Measurements from ENCODE around the gene FMNL1.

FMNL1 gene

DNA sequence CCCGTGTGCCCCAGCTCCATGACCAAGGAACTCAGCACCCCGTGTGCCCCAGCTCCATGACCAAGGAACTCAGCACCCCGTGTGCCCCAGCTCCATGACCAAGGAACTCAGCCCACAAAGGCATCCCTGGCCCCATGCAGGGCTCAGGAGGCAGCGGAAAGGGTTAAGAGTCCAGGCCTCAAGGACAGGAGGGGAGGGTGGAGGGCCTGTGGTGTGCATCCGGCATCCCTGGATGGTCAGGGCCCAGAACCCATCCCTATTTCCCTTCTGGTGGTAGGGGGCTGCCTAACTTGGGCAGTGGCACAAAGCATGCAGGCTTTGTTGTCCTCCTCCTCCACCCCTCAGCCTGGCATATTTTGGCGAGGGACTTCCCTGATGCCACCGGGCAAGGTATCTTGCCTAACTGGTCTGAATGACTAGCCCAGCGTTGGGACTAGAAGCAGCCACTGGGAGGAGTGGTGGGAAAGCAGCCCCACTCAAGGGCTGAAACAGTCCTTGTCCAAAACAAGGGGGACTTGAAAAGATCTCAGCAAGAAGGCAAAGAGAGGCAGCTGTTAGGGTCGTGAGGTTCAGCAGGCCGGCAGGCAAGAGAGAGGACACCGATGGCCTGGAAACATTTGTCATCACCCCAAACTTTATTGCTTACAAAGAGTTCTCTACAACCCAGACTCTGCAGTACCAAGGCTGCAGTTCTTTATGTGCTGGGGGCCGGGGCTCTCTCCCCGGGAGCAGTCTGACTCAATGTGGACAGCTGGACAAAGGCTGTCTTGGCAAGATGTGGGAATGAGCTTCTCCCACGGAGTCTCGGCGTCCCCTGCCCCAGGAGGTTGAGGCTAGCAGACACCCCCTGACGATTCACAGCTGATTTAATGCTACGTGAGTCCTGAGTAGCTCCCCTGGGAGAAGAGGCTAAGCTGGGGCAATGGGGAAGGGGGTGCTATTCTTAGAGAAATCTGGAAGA is 41.1 kb downstream of the FMNL1 start:
- H3K9ac ChIP-seq (ENCODE audit: low read length), result peak overlapping the region; percentile 73
- no peak overlapping the region for H3K27ac ChIP-seq (ENCODE audit: low read depth, low read length)
- peaks cover 3% of the 10 kb centered on the region for H3K36me3 ChIP-seq (ENCODE audit: control insufficient read depth, insufficient read depth, low read length)
- H3K4me2 ChIP-seq (ENCODE audit: low read length), result no peak overlapping the region
- no peaks in the 10 kb centered on the region for H3K27me3 ChIP-seq (ENCODE audit: insufficient read depth, low read length, poor library complexity)
- DNase-seq, result no peak
- H3K79me1 ChIP-seq (ENCODE audit: low read length), result no peaks in the 10 kb centered on the region
- H2BK5ac ChIP-seq (ENCODE audit: low read length), result no peak overlapping the region
- no peak overlapping the region for H3K4me3 ChIP-seq (ENCODE audit: low read length)
- no peak overlapping the region for H4K8ac ChIP-seq (ENCODE audit: low read depth, low read length)
- no peak overlapping the region for H3K18ac ChIP-seq (ENCODE audit: low read length)
- H3K56ac ChIP-seq (ENCODE audit: low read length), result peak overlapping the region; percentile 85
- no peaks in the 10 kb centered on the region for H3K79me2 ChIP-seq (ENCODE audit: control insufficient read depth, insufficient read depth, low read length)
- no peak overlapping the region for H2BK15ac ChIP-seq (replicated peaks; ENCODE audit: low read depth)
- no CpG with 5 or more reads among the region's 18 CpGs for WGBS (ENCODE audit: extremely low coverage, insufficient coverage, low lambda C conversion rate)
- peak overlapping the region; percentile 86 for H3K23ac ChIP-seq (ENCODE audit: low read length)
- no peak overlapping the region for H2BK120ac ChIP-seq (ENCODE audit: low read depth, low read length)
- no peak overlapping the region for H4K5ac ChIP-seq (ENCODE audit: low read length)
- no peak overlapping the region for H3K4ac ChIP-seq (ENCODE audit: low read depth, low read length)
- no peaks in the 10 kb centered on the region for H3K4me1 ChIP-seq (ENCODE audit: control insufficient read depth, low read depth, low read length)
- H2AK5ac ChIP-seq (ENCODE audit: low read length), result no peak overlapping the region

- H4K8ac ChIP-seq (ENCODE audit: low read depth, low read length), result no peak overlapping the region
- H3K4ac ChIP-seq (ENCODE audit: low read depth, low read length), result no peak overlapping the region
- no peak overlapping the region for H3K9ac ChIP-seq (ENCODE audit: low read length)
- no peak overlapping the region for H2BK120ac ChIP-seq (ENCODE audit: low read depth, low read length)
- H3K79me2 ChIP-seq (ENCODE audit: control insufficient read depth, insufficient read depth, low read length), result no peaks in the 10 kb centered on the region
- no CpG with 5 or more reads among the region's 7 CpGs for WGBS (ENCODE audit: extremely low coverage, insufficient coverage, low lambda C conversion rate)
- H3K4me3 ChIP-seq (ENCODE audit: low read length), result no peak overlapping the region
- H2BK15ac ChIP-seq (replicated peaks; ENCODE audit: low read depth), result no peak overlapping the region
- H3K36me3 ChIP-seq (ENCODE audit: control insufficient read depth, insufficient read depth, low read length), result peaks cover 4% of the 10 kb centered on the region
- no peaks in the 10 kb centered on the region for H3K4me1 ChIP-seq (ENCODE audit: control insufficient read depth, low read depth, low read length)
- no peak overlapping the region for H3K27ac ChIP-seq (ENCODE audit: low read depth, low read length)
- H3K4me2 ChIP-seq (ENCODE audit: low read length), result no peak overlapping the region
- no peak overlapping the region for H2AK5ac ChIP-seq (ENCODE audit: low read length)
- no peaks in the 10 kb centered on the region for H3K79me1 ChIP-seq (ENCODE audit: low read length)
- no peak overlapping the region for H3K56ac ChIP-seq (ENCODE audit: low read length)
- H2BK5ac ChIP-seq (ENCODE audit: low read length), result no peak overlapping the region
- no peak overlapping the region for H4K5ac ChIP-seq (ENCODE audit: low read length)
- no peak overlapping the region for H3K18ac ChIP-seq (ENCODE audit: low read length)
- H3K27me3 ChIP-seq (ENCODE audit: insufficient read depth, low read length, poor library complexity), result no peaks in the 10 kb centered on the region
- DNase-seq, result no peak
- no peak overlapping the region for H3K23ac ChIP-seq (ENCODE audit: low read length)
Observed at GRCh38 chr17:45263477-45263860, 41.8 kb downstream of the FMNL1 start.

GRCh38 chr17:45264430-45264829 is 42.7 kb downstream of the FMNL1 start:
- Histone ChIP-seq H3K79me1 (ENCODE audit: low read length) (no peaks in the 10 kb centered on the region), H3K36me3 (ENCODE audit: control insufficient read depth, insufficient read depth, low read length) (peaks cover 7% of the 10 kb centered on the region), H3K79me2 (ENCODE audit: control insufficient read depth, insufficient read depth, low read length) (no peaks in the 10 kb centered on the region), H3K4me3 (ENCODE audit: low read length) (no peak overlapping the region), H2BK120ac (ENCODE audit: low read depth, low read length) (no peak overlapping the region), H2BK15ac (replicated peaks; ENCODE audit: low read depth) (no peak overlapping the region), H3K27ac (ENCODE audit: low read depth, low read length) (no peak overlapping the region), H2BK5ac (ENCODE audit: low read length) (no peak overlapping the region), H3K4me1 (ENCODE audit: control insufficient read depth, low read depth, low read length) (no peaks in the 10 kb centered on the region), H3K18ac (ENCODE audit: low read length) (no peak overlapping the region), H3K9ac (ENCODE audit: low read length) (no peak overlapping the region), H2AK5ac (ENCODE audit: low read length) (no peak overlapping the region), H4K8ac (ENCODE audit: low read depth, low read length) (no peak overlapping the region), H3K4ac (ENCODE audit: low read depth, low read length) (no peak overlapping the region), H3K56ac (ENCODE audit: low read length) (no peak overlapping the region), H4K5ac (ENCODE audit: low read length) (no peak overlapping the region), H3K23ac (ENCODE audit: low read length) (no peak overlapping the region), H3K4me2 (ENCODE audit: low read length) (no peak overlapping the region), H3K27me3 (ENCODE audit: insufficient read depth, low read length, poor library complexity) (no peaks in the 10 kb centered on the region)
- no peak for DNase-seq
- WGBS (ENCODE audit: extremely low coverage, insufficient coverage, low lambda C conversion rate), result no CpG with 5 or more reads among the region's 14 CpGs

DNA sequence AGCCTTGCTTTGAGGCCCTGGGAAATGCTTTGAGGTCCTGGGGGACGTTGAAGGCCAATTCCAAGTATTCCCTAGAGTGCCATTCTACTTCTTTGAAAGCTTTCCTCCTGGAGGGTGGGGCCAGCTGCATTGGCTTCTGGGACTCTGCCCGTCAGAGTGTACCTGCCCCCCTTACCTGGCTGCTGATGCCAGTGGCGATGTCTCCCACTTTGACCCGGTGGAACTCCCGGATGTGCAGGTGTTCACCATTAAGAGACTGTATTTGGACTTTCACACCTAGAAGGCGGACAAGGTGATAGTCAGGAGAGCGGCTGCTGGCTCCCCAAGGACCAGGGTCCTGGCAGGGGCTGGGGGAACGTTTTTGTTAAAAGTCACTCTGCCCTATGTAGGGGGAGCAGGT is 43.3 kb downstream of the FMNL1 start:
- Histone ChIP-seq H2BK15ac (replicated peaks; ENCODE audit: low read depth) (no peak overlapping the region), H3K36me3 (ENCODE audit: control insufficient read depth, insufficient read depth, low read length) (peaks cover 10% of the 10 kb centered on the region), H3K27me3 (ENCODE audit: insufficient read depth, low read length, poor library complexity) (no peaks in the 10 kb centered on the region), H3K79me1 (ENCODE audit: low read length) (no peaks in the 10 kb centered on the region), H3K27ac (ENCODE audit: low read depth, low read length) (no peak overlapping the region), H3K79me2 (ENCODE audit: control insufficient read depth, insufficient read depth, low read length) (no peaks in the 10 kb centered on the region), H2AK5ac (ENCODE audit: low read length) (no peak overlapping the region), H3K9ac (ENCODE audit: low read length) (no peak overlapping the region), H3K4me1 (ENCODE audit: control insufficient read depth, low read depth, low read length) (no peaks in the 10 kb centered on the region), H3K18ac (ENCODE audit: low read length) (no peak overlapping the region), H3K4me2 (ENCODE audit: low read length) (no peak overlapping the region), H3K56ac (ENCODE audit: low read length) (no peak overlapping the region), H3K23ac (ENCODE audit: low read length) (no peak overlapping the region), H3K4ac (ENCODE audit: low read depth, low read length) (no peak overlapping the region), H2BK5ac (ENCODE audit: low read length) (no peak overlapping the region), H3K4me3 (ENCODE audit: low read length) (no peak overlapping the region), H4K5ac (ENCODE audit: low read length) (no peak overlapping the region), H4K8ac (ENCODE audit: low read depth, low read length) (no peak overlapping the region), H2BK120ac (ENCODE audit: low read depth, low read length) (no peak overlapping the region)
- no CpG with 5 or more reads among the region's 8 CpGs for WGBS (ENCODE audit: extremely low coverage, insufficient coverage, low lambda C conversion rate)
- DNase-seq, result no peak

GRCh38 chr17:45265821-45266220 is 44.1 kb downstream of the FMNL1 start:
- Histone ChIP-seq H3K27me3 (ENCODE audit: insufficient read depth, low read length, poor library complexity) (no peaks in the 10 kb centered on the region), H2BK15ac (replicated peaks; ENCODE audit: low read depth) (no peak overlapping the region), H3K4me2 (ENCODE audit: low read length) (no peak overlapping the region), H3K79me1 (ENCODE audit: low read length) (no peaks in the 10 kb centered on the region), H4K8ac (ENCODE audit: low read depth, low read length) (no peak overlapping the region), H3K27ac (ENCODE audit: low read depth, low read length) (no peak overlapping the region), H3K9ac (ENCODE audit: low read length) (no peak overlapping the region), H4K5ac (ENCODE audit: low read length) (no peak overlapping the region), H2AK5ac (ENCODE audit: low read length) (no peak overlapping the region), H3K36me3 (ENCODE audit: control insufficient read depth, insufficient read depth, low read length) (peaks cover 10% of the 10 kb centered on the region), H3K18ac (ENCODE audit: low read length) (no peak overlapping the region), H2BK120ac (ENCODE audit: low read depth, low read length) (no peak overlapping the region), H3K56ac (ENCODE audit: low read length) (no peak overlapping the region), H3K23ac (ENCODE audit: low read length) (no peak overlapping the region), H3K79me2 (ENCODE audit: control insufficient read depth, insufficient read depth, low read length) (no peaks in the 10 kb centered on the region), H3K4me3 (ENCODE audit: low read length) (no peak overlapping the region), H3K4ac (ENCODE audit: low read depth, low read length) (no peak overlapping the region), H3K4me1 (ENCODE audit: control insufficient read depth, low read depth, low read length) (no peaks in the 10 kb centered on the region), H2BK5ac (ENCODE audit: low read length) (no peak overlapping the region)
- no peak for DNase-seq
- no CpG with 5 or more reads among the region's 1 CpG for WGBS (ENCODE audit: extremely low coverage, insufficient coverage, low lambda C conversion rate)
